HG03558 (cell line): Measurements from ENCODE around the gene ARCN1.
"Not testable (repeated sequence)": the region's sequence is repeated elsewhere in the genome, so short reads cannot be mapped to it uniquely, and the experiment has no call there.

Experiments used
- ATAC-seq: cut with Tn5 transposase; IDR thresholded peaks from one replicate; pipeline ENCODE4 v1.9.1; 2021; ENCODE audit warnings: moderate number of reproducible peaks; ENCODE audit not compliant: unreplicated experiment; ENCODE audit errors: extremely low read depth

The ARCN1 gene

DNA sequence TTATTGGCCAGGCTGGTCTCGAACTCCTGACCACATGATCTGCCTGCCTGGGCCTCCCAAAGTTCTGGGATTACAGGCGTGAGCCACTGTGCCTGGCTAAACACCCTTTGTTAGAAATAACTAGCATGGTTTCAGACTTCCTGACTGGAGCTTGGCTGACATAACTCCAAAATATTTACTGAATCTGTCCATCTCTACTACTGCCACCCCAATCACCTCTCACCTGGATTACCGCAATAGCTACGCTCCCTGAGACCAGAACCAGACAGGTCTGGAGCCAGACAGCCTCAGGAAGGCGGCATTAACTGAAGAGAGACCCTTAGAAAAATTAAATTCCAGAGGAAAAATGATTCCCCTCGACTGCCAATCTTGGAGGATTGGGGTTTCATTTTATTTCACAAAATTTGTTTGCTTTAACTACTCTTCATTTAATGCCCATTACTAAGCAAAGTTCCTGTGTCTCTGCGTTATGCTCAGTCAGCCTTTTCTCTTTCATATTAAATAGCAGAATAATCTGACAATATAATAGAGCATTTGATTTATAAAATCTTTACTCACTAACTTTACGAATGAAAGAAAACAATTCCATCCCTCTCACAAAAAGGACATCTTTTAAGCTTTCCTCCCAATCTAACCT, 28.1 kb upstream of the ARCN1 start:
- no peak for ATAC-seq

DNA sequence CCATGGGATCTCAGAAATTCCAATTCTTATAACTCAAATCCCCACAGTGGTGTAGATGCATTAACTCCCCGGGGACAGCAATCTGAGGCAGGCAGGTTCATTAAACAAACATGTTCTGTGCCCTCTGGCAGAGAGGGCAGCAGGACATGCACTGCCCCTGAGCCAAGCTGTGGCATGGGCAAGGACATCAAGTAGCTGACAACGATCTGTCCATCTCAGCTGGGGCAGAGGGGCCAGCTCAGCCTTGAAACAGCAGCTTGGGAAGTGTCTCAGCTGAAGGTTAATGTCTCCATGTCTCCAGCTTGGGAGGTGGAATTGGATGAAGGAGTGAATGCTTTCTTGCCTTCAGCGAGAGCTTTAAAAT, 27.6 kb upstream of the ARCN1 start:
- no peak for ATAC-seq

DNA sequence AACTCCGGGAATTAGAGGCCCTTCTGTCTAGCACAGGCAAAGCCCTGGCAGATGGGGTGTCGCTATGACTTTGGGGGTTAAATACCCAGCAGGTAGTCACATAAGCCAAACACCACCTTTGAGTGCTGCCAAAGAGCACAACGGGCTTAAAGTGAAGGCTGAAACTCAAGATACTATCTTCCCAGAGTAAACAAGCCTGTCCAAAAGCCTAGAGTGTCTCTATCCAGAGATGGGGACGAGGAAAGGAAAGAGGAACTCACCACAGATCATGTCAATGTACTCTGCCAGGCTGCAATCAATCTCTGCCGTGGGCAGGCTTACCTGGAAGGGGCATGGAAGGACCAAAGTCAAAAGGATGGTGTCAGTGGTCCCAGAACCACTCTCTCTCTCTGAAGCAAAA, 26.7 kb upstream of the ARCN1 start:
- no peak for ATAC-seq

DNA sequence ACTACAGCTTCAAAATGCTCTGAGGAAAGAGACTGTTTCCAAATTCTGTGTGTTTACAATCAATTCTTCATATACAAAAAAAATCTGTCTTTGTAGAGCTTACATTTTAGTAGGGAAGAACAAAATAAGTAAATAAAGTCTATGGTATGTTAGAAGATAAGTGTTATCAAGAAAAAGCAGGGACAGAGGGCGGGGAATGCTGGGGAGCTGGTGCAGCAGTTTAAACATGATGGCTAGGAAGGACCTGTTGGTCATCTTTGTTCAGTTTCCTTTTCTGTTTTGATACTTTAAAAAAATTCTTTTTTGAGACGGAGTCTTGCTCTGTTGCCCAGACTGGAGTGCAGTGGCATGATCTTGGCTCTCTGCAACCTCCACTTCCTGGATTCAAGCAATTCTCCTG, 25.1 kb upstream of the ARCN1 start:
- ATAC-seq: no peak

DNA sequence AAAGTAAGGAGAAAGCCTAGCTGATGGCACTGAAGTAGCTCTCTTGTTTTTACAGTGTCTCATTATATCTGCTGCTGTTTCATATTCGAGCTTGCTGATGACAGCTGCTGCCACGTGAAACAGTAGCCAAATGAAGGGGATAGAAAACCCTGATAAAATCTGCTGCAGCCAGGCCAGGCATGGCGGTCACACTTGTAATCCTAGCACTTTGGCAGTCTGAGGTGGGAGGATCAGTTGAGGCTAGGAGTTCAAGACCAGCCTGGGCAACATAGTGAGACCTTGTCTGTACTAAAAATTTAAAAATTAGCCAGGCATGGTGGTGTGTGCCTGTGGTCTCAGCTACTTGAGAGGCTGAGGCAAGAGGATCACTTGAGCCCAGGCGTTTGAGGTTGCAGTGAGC, 19.9 kb upstream of the ARCN1 start:
- ATAC-seq: no peak

DNA sequence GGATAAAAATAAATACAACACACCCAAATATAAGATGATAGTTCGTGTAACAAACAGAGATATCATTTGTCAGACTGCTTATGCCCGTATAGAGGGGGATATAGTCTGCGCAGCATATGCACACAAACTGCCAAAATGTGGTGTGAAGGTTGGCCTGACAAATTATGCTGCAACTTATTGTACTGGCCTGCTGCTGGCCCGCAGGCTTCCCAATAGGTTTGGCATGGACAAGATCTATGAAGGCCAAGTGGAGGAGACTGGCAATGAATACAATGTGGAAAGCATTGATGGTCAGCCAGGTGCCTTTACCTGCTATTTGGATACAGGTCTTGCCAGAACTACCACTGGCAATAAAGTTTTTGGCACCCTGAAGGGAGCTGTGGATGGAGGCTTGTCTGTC, 11.4 kb upstream of the ARCN1 start:
- no peak for ATAC-seq

DNA sequence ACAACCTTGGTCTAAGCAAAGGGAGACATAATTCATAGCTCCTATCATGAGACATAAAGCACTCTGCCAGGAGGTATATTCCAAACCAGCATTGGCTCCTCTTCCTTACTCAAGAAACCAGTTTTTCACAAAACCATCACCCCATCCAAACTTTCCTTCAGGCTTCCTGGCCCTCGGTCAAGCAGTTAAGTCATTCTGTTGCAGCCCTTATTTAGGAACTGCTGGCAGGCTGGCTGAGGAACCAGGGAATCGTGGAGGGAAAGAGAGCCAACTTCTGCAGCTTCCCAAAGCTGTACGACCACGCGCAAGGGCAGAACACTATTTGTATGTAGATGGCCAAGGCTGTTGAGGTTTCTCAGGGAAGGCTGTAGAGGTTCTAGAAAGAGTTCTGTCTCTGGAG, 7.2 kb upstream of the ARCN1 start:
- ATAC-seq: no peak

DNA sequence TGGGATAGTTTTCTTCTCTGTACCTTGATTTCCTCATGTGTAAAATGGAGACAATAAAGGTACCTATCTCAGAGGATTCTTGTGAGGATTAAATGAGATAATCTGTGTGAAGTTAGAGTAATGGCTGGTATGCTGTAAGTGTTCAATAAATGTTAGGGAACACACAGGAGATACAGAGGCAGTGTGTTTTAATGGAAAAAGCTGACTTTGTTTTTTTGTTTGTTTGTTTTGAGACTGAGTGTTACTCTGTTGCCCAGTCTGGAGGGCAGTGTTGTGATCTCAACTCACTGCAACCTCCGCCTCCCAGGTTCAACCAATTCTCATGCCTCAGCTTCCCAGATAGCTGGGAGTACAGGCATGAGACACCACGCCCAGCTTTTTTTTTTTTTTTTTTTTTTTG, 2.5 kb upstream of the ARCN1 start:
- no peak for ATAC-seq

DNA sequence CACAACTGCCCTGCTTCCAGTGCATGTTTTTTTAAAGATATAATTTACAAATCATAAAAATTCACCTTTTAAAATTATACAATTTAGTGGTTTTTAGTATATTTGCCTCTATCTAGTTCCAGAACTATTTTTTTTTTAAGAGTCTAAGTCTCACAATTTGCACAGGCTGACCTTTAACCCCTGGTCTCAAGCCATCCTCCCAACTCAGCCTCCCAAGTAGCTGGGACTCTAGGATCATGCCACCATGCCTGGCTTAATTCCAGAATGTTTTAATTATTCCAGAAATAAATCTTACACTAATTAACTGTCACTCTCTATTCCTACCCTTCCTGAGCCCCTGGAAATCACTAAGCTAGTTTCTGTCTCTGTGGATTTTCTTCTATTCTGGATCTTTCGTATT, 1.4 kb upstream of the ARCN1 start:
- no peak for ATAC-seq

DNA sequence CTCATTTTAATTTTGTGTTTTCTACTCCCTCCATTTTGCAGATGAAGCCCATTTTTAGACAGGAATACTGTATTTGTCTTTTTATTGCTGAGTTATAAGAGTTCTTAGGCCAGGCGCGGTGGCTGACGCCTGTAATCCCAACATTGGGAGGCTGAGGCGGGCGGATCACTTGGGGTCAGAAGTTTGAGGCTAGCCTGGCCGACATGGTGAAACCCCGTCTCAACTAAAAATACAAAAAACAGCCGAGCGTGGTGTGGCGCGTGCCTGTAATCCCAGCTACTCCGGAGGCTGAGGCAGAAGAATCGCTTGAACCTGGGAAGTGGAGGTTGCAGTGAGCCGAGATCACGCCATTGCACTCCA, 528 bp upstream of the ARCN1 start:
- not testable (repeated sequence) for ATAC-seq

DNA sequence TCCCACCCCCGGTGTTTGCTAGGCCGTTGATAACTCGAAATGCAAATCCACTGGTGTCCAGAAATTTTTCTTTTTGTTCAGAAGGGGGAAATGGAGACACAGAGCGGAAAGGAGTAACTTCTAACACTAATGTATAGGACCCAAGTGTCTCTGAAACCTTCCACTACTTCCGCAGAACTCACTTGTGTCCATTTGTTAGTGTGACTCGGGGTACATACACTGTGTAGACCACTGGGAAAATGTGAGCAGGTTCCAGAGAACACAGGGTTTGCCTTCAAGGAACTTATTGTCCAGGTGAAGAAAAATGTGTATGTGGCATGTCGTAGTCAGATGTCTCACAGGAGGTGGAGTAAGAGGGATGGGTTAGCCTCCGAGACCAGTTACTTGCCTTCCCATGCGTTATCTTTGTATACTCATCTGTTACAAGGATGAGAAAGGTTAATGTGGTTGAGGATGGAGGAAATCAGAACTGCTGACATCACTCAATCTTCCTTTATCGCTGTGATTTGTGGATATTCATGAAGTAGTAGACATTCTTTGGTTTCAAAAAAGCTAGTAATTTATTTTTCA, 857 bp downstream of the ARCN1 start:
- ATAC-seq: no peak

DNA sequence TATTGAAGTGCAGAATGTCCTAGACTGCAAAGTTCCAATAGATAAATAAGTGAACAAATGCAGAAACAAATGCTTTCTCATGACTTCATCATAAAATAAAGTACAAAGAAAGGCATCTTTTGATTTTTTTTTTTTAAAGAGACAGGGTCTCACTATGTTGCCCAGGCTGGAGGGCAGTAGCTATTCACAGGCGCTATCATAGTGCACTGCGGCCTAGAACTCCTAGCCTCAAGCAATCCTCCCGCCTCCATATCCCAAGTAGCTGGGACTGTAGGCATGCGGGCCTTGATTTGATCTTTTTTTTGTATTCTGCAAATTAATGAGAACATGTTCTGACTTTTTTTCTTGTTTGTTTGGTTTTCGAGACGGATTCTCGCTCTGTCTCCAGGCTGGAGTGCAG, 2.4 kb downstream of the ARCN1 start:
- no peak for ATAC-seq

DNA sequence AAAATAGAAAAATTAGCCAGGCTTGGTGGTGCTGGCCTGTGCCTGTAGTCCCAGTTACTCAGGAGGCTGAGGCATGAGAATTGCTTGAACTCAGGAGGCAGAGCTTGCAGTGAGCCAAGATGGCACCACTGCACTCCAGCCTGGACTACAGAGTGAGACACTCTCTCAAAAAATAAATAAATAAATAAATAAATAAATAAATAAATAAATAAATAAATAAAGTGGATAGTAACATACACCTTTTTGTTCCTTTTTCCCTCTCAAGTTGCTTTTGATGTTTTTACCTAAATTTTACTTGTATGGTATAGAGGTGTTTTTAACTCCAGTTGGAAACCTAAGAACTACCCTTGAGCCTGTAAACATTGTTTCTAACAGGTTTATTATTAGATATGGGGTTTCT, 5.8 kb downstream of the ARCN1 start:
- ATAC-seq: not testable (repeated sequence)

DNA sequence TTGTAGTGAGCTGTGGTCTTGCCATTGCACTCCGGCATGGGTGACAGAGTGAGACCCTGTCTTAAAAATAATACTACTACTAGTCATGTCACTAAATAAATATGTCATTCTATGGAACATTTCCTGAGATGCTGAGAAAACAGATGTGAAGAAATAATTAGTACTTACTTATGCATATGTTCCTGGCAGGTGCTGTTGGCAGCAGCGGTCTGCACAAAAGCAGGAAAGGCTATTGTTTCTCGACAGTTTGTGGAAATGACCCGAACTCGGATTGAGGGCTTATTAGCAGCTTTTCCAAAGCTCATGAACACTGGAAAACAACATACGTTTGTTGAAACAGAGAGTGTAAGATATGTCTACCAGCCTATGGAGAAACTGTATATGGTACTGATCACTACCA, 8.8 kb downstream of the ARCN1 start:
- no peak for ATAC-seq

DNA sequence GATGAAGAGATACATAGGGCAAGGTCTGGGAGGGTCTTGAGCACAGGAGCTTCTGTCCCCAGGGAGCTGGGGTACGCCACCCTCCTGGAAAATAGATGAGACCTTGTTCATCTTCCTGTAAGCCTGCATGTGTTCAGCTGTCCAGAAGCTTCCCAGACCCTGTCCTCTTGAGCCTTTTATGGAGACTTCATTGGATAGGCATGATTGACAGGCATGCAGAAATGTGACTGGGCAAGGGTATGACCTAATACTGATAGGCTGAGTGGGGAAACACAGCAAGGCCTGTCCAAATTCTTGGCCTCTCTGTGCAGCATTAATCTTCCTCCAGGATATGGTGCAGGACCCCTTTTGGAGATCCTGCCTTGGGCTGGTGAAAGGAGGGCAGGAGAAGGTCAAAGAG, 15.7 kb downstream of the ARCN1 start:
- no peak for ATAC-seq

DNA sequence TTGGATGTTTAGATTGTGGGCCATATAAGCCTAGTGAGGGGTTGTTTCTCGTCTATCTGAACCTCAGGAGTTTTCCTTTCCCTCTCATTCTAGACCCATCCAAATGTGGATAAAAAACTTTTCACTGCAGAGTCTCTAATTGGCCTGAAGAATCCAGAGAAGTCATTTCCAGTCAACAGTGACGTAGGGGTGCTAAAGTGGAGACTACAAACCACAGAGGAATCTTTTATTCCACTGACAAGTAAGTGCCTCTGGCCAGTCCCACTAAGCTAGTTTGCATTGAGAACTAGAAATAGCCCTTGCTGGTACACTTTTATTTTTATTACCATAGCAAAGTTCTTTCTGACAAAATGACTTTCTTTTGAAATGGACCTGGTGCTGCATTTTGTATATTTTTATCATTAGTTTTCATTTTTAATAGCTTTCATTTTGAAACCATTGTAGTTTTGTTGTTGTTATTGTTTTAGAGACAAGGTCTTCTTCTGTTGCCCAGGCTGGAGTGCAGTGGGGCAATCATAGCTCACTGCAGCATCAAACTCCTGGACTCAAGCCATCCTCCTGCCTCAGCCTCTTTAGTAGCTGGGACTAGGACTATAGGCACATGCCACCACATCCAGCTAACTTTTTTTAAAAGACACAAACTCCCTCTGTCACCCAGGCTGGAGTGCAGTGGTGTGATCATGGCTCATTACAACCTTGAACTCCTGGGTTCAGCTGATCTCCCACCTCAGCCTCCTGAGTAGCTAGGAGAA, 20.6 kb downstream of the ARCN1 start:
- no peak for ATAC-seq

DNA sequence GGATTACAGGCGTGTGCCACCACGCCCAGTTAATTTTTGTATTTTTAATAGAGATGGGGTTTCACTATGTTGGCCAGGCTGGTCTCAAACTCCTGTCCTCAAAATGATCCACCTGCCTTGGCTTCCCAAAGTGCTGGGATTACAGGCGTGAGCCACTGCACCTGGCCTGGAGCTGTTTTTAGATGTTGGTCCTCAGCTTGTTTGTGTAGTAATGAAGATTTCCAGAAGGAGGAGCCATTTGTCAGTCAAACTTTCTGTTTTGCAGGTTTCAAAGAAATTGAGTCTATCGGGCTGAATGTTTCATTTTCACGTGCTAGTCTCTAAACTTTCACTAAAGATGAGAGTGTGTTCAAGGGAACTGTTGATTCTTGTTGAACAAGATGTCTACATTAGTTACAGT, 22.8 kb downstream of the ARCN1 start:
- not testable (repeated sequence) for ATAC-seq

DNA sequence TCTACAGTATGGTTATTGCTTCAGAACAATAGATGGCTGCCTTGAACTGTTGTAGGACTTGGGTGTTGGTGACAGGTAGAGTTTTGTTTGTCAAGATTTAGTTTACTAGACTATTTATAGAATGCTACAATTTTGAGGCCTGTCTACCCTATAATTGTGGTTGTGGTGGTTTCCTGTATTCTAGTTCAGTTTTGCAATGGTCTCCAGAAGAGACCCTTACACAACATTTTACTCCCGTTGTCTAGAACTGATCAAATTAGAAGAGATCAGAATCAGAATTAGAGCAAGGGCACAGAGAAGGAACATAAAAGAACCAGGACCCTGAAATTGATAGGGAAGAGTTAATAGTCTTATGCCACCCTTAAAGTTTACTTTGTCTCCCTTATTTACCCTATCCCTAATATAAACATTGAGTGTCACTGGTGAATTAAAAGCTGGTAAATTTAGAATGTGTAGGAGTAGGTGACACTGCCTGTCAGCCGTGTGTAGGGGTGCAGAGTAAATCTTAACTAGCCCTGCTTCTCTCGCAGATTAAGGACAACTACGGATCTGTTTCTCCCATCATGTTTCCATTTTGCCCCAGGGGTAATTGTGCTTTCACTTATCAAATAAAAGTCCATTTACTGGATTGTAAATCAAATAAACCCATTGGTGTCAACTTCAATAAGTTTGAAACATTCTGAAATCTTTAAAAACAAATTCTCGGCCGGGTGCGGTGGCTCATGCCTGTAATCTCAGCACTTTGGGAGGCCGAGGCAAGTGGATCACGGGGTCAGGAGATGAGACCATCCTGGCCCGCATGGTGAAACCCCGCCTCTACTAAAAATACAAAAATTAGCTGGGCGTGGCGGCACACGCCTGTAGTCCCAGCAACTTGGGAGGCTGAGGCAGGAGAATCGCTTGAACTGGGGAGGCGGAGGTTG, 24.3 kb downstream of the ARCN1 start:
- no peak for ATAC-seq

DNA sequence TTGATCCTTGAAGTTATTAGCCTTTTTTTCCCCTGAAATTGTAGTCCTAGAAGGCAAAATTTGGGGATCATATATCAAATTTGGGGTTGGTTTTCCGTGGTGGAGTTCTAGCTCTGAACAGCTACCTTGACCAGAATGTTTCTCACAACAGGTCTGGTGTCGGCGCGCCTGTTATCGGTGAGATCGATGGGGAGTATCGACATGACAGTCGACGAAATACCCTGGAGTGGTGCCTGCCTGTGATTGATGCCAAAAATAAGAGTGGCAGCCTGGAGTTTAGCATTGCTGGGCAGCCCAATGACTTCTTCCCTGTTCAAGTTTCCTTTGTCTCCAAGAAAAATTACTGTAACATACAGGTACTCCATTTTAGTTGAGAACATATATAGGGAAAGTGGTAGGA, 25.3 kb downstream of the ARCN1 start:
- ATAC-seq: no peak

DNA sequence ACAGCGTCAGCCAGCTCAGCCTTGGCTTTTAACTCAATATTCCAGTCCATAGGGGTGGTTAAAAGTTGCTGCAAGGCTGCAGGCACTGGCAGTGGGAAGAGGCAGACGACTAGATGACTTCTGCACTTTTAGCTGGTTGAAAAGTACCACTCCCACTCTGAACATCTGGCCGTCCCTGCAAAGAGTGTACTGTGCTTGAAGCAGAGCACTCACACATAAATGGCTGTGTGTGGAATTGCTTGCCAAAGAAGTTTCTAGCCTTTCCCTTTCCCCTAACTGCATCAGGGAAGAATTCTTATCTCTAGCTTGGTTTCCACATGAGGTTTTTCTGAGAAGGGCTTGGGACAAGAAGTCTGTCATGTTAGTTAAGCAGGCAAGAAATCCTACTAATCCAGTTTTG, 30.1 kb downstream of the ARCN1 start:
- no peak for ATAC-seq

DNA sequence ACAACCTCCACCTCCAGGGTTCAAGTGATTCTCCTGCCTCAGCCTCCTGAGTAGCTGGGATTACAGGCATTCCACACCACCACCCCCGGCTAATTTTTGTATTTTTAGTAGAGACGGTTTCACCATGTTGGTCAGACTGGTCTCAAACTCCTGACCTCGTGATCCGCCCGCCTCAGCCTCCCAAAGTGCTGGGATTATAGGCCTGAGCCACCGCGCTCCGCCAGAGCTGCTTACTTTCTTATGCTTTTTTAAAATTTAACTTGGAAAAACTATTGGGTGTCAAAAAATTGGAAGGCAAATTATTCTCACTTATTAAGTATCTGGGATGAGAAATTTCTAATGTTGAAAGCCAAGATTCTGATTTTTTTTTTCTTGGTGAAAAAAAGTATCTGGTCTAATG, 31.5 kb downstream of the ARCN1 start:
- not testable (repeated sequence) for ATAC-seq
